Fibroblast of gingiva (primary cell): Measurements from ENCODE around the gene CEP85L.

ENCODE experiments used
- DNase-seq: peaks from one replicate; pipeline ENCODE4 v3.0.0-alpha.2; 2011; ENCODE audit warnings: low read depth

The CEP85L gene

GRCh38 chr6:118651282-118652050 lies at the start of gene CEP85L:
Gene CEP85L (minus strand): TSS chr6:118651591. CDS start chr6:118651269, 322 bp downstream.
- DNase-seq, result peak; percentile 88

- DNase-seq, result no peak
Observed at GRCh38 chr6:118700531-118700930, 49.1 kb upstream of the CEP85L start.

GRCh38 chr6:118697554-118697953 lies 46.2 kb upstream of the CEP85L start:
- peak; percentile 87 for DNase-seq

- no peak for DNase-seq
Observed at GRCh38 chr6:118696271-118696670, 44.9 kb upstream of the CEP85L start.

- no peak for DNase-seq
Observed at GRCh38 chr6:118693562-118693961, 42.2 kb upstream of the CEP85L start.

GRCh38 chr6:118685823-118686449 lies 34.5 kb upstream of the CEP85L start:
- DNase-seq, result no peak

GRCh38 chr6:118683881-118684872 lies 32.8 kb upstream of the CEP85L start:
- no peak for DNase-seq

- no peak for DNase-seq
Observed at GRCh38 chr6:118680452-118681095, 29.2 kb upstream of the CEP85L start.

GRCh38 chr6:118679327-118679901 lies 28.0 kb upstream of the CEP85L start:
- DNase-seq, result peak; percentile 59

- no peak for DNase-seq
Observed at GRCh38 chr6:118678866-118679265, 27.5 kb upstream of the CEP85L start.

- no peak for DNase-seq
Observed at GRCh38 chr6:118677193-118677592, 25.8 kb upstream of the CEP85L start.

GRCh38 chr6:118675225-118675624 lies 23.8 kb upstream of the CEP85L start:
- DNase-seq, result no peak

GRCh38 chr6:118674772-118675171 lies 23.4 kb upstream of the CEP85L start:
- DNase-seq, result no peak

GRCh38 chr6:118672678-118673077 lies 21.3 kb upstream of the CEP85L start:
- no peak for DNase-seq

- no peak for DNase-seq
Observed at GRCh38 chr6:118669561-118669960, 18.2 kb upstream of the CEP85L start.

- DNase-seq, result peak; percentile 63
Observed at GRCh38 chr6:118668761-118669385, 17.5 kb upstream of the CEP85L start.

GRCh38 chr6:118667988-118668387 lies 16.6 kb upstream of the CEP85L start:
- no peak for DNase-seq

GRCh38 chr6:118665011-118665410 lies 13.6 kb upstream of the CEP85L start:
- DNase-seq, result no peak

- peak; percentile 14 for DNase-seq
Observed at GRCh38 chr6:118663993-118664985, 12.9 kb upstream of the CEP85L start.

- DNase-seq, result no peak
Observed at GRCh38 chr6:118661831-118662230, 10.4 kb upstream of the CEP85L start.
